Inferior parietal cortex (tissue), 1 donor: ENCODE data around the gene SRR.
"Not testable (repeated sequence)": the region's sequence is repeated elsewhere in the genome, so short reads cannot be mapped to it uniquely, and the experiment has no call there.

ENCODE experiments used
- DNase-seq: peaks from one replicate; pipeline ENCODE4 v3.0.0-alpha.2; 2016; ENCODE audit errors: extremely low spot score

Gene SRR

GRCh38 chr17:2292100-2292499, 11.7 kb upstream of the SRR start:
- DNase-seq: no peak

DNA sequence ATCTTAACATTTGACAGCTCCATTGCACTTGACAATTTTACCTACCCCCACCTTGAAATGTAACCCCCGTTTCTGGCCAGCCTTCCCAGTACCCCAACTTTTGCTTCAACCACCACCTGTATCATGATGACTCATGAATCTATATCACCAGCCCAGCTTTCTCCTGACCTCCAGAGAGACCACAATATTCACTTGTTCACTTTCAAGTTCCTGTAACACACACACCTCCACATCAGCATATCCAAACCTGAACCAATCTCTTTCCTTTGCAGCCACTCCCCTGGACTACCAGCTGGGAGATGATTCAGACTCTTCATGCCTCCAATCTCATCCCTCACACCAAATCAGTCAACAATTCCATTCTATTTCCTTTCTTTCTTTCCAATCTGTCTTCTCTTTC, 8.2 kb upstream of the SRR start:
- no peak for DNase-seq

DNA sequence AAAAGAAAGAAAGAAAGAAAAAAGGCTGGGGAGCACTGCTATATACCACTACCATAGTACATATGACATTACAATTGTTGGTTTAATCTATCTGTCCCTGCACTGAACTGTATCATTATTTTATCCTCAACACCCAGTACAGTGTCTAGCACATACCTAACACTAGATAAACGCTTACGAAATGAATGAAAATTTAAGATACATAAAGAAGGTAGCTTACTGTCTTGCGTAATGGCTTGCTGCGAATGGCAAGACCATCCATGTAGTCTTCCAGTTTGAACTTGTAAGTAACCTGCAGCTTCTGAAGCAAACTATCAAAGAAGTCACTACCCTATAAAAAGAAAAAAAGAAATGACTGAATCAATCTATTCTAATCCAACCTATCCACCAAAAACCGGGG, 6.7 kb upstream of the SRR start:
- DNase-seq: no peak

DNA sequence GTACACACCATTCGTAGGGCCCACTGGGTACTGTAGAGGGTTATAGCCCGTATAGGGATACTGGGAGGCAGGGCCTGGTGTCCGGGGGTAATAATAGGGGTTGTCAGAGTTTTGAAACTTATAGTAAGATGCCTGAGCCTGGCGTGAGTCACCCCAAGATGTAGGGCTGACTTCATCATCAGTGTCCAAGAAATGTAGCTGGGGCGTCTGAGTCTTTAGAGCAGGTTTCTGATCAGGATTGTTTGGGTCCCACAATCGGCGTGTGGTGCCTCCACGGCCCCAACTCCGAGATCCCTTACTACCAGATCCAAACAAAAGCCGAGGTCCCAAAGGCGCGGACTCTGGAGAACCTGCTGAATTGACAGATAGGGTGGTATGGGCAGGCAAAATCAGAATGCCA, 4.6 kb upstream of the SRR start:
- DNase-seq: no peak

GRCh38 chr17:2299756-2300155, 4.0 kb upstream of the SRR start:
- no peak for DNase-seq

GRCh38 chr17:2302778-2303203, 959 bp upstream of the SRR start:
- DNase-seq: no peak

- no peak for DNase-seq
Observed at GRCh38 chr17:2304931-2305330, 1.2 kb downstream of the SRR start.

GRCh38 chr17:2309338-2310154, 5.8 kb downstream of the SRR start:
- DNase-seq: peak; percentile 18

- DNase-seq: no peak
Observed at GRCh38 chr17:2312736-2313135, 9.0 kb downstream of the SRR start.

GRCh38 chr17:2316916-2317205, 13.1 kb downstream of the SRR start:
- DNase-seq: not testable (repeated sequence)

GRCh38 chr17:2317796-2318195, 14.0 kb downstream of the SRR start:
- DNase-seq: no peak

- DNase-seq: no peak
Observed at GRCh38 chr17:2319051-2319450, 15.3 kb downstream of the SRR start.

- no peak for DNase-seq
Observed at GRCh38 chr17:2321399-2321798, 17.6 kb downstream of the SRR start.

- no peak for DNase-seq
Observed at GRCh38 chr17:2323629-2324314, 20.0 kb downstream of the SRR start.

- no peak for DNase-seq
Observed at GRCh38 chr17:2331303-2331702, 27.6 kb downstream of the SRR start.

DNA sequence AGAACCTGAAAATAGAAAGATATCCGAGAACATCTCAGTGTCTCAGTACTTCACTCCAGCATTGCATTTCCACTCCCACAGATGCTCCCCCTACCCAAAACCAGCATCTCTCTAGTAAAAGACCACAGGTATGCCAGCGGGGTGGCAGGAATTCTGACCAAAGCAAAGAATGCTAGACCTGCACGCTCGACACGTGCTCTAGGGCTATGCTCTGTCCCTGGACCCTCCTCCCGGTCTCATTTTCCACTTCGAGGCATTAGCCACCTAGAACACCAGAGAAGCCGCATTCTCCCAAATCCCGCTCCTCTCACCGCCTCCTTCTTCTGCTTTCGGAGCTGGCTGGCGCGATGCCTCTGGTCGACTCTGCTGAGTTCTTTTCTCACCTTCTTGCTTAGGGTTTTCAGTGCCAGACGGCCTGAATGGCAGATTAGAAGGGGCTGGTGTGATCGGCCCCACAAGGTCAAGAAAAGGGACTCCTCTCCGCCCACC, 32.0 kb downstream of the SRR start:
- DNase-seq: no peak

- DNase-seq: peak; percentile 94
Observed at GRCh38 chr17:2336215-2336851, 32.6 kb downstream of the SRR start, which contains the start of gene TSR1. TSS of gene TSR1 (minus strand) at chr17:2336457. CDS start at chr17:2336427, 30 bp downstream.

GRCh38 chr17:2336852-2337543, 33.2 kb downstream of the SRR start, which contains the start of gene SGSM2:
TSS of gene SGSM2 (plus strand) at chr17:2337501. CDS start at chr17:2337689, 188 bp downstream.
- no peak for DNase-seq

DNA sequence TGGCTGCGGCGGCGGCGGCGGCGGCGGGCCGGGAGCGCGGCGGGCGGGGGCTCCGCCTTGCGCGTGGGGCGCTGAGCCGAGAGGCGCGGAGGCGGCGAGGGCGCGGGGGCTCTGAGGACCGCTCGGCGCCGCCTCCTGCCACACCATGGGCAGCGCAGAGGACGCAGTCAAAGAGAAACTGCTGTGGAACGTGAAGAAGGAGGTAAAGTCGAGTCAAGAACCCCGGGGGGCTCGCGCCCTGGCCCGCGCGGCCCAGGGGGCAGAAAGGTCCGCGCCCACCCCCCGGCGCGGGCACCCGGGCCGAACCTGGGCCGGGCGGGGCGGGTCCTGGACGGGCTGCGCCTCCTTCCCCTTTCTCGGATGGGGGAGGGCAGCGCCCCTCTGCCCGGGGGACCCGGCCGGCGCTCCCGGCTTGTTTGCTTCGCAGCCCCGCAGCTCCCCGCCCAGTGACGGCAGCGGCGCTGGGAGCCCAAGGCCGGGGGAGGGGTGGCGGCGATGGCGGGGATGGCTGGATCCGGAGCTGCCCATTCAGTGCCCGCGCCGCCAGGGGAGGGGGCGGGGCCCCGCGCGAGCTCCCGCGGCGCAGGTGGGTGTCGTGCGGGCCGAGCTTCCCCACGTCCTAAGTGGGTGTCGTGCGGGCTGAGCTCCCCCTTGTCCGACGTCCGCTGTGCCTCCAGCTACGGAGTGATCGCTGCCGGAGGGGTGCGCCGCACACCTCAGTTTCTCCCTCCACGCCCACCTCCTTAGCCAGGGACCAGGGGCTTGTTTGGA, 34.0 kb downstream of the SRR start:
- no peak for DNase-seq

DNA sequence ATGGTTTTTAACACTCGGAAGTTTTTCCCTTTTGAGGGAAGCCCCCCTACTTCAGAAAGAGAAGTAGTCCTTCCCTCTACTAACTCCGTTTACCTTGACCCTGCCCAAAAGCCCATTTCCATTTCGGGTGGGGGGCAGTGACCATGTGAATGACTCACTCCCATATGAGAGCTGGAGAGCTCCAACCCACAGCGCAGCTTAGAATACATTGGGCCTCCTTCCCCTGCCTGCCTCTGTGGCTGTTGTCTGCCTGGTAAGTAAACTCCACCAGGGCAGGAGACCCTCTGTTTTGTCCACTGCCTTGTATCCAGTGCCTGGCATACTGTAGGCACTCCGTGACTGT, 34.5 kb downstream of the SRR start:
- no peak for DNase-seq

- no peak for DNase-seq
Observed at GRCh38 chr17:2343421-2343820, 39.7 kb downstream of the SRR start.
